Hepatocyte (in vitro differentiated cells): ENCODE results near the gene PUS7. TPM values are rescaled to one million over a fixed set of nuclear protein-coding genes. Genes with fewer than 3 reads are reported as not detected.

Experiments used
- DNase-seq: peaks from one replicate; pipeline ENCODE4 v3.0.0-alpha.2; 2016; ENCODE audit warnings: low spot score
- H2AFZ ChIP-seq: fragments of 200-600 bp; sonication (generic); 2 replicates; pipeline ENCODE4 v1.6.0; 2016; ENCODE audit warnings: antibody characterized with exemption, mild to moderate bottlenecking
- H3K27ac ChIP-seq: fragments of 200-600 bp; sonication (generic); 2 replicates; pipeline ENCODE4 v1.5.1; 2016; ENCODE audit warnings: mild to moderate bottlenecking
- H3K27me3 ChIP-seq: fragments of 200-600 bp; sonication (generic); 2 replicates; pipeline ENCODE4 v1.6.1; 2016
- H3K36me3 ChIP-seq: fragments of 200-600 bp; sonication (generic); replicated peaks from 2 replicates; pipeline ENCODE4 v1.5.1; 2016; ENCODE audit warnings: low read depth; ENCODE audit not compliant: insufficient read depth
- H3K4me1 ChIP-seq: fragments of 200-600 bp; sonication (generic); 2 replicates; pipeline ENCODE4 v1.5.1; 2016; ENCODE audit warnings: mild to moderate bottlenecking, moderate library complexity; ENCODE audit not compliant: insufficient read depth
- H3K4me2 ChIP-seq: fragments of 200-600 bp; sonication (generic); 2 replicates; pipeline ENCODE4 v1.6.0; 2016
- H3K4me3 ChIP-seq: fragments of 200-600 bp; sonication (generic); 2 replicates; pipeline ENCODE4 v1.5.1; 2016; ENCODE audit warnings: mild to moderate bottlenecking
- H3K79me2 ChIP-seq: fragments of 200-600 bp; sonication (generic); 2 replicates; pipeline ENCODE4 v1.6.0; 2017; ENCODE audit warnings: mild to moderate bottlenecking
- H3K9me2 ChIP-seq: fragments of 200-600 bp; sonication (generic); replicated peaks from 2 replicates; pipeline ENCODE4 v1.6.0; 2017; ENCODE audit warnings: mild to moderate bottlenecking; ENCODE audit not compliant: insufficient read depth
- H3K9me3 ChIP-seq: fragments of 200-600 bp; sonication (generic); 2 replicates; pipeline ENCODE4 v1.5.1; 2016; ENCODE audit warnings: low read depth, mild to moderate bottlenecking
- H4K20me1 ChIP-seq: fragments of 200-600 bp; sonication (generic); 2 replicates; pipeline ENCODE4 v1.6.0; 2016; ENCODE audit warnings: mild to moderate bottlenecking; ENCODE audit not compliant: insufficient read depth, poor library complexity, severe bottlenecking
- EZH2 ChIP-seq: fragments of 200-600 bp; sonication (generic); IDR thresholded peaks from 2 replicates; pipeline ENCODE4 v1.6.1; 2016; ENCODE audit warnings: antibody characterized with exemption, mild to moderate bottlenecking, borderline replicate concordance
- EZH2phosphoT487 ChIP-seq: fragments of 200-600 bp; sonication (generic); IDR thresholded peaks from one replicate; pipeline ENCODE4 v1.6.1; 2018; ENCODE audit warnings: antibody characterized with exemption, mild to moderate bottlenecking, low read depth, moderate library complexity; ENCODE audit not compliant: unreplicated experiment, severe bottlenecking
- WGBS: methylation state at CpG from one replicate; pipeline ENCODE4 v1.1.6; 2016; ENCODE audit warnings: low lambda C conversion rate; ENCODE audit errors: missing lambda C conversion rate; 5-methylcytosine and 5-hydroxymethylcytosine counted together
- polyA plus RNA-seq: library from polyadenylated mRNA; unstranded; fragments of >200 nt; fragmentation: Nextera tagmentation; extraction: Ambion mirVana; gene quantifications from 2 replicates; pipeline ENCODE4 v1.2.1, GENCODE V29; 2016
- total RNA-seq: library from RNA; depleted of rRNA; stranded (reverse); fragments of >200 nt; gene quantifications from 2 replicates; pipeline ENCODE4 v1.2.3, GENCODE V29; 2014
- TF ChIP-seq, protein P1 (sequence below): fragments of 200-600 bp; sonication (generic); IDR thresholded peaks from 2 replicates; pipeline ENCODE4 v1.5.1; 2016; ENCODE audit warnings: antibody characterized with exemption, mild to moderate bottlenecking; ENCODE audit not compliant: poor library complexity

PUS7 gene
- total and polyA plus RNA-seq, 2 experiments from 2014 or later, result 4.3 to 12.6 TPM

DNA sequence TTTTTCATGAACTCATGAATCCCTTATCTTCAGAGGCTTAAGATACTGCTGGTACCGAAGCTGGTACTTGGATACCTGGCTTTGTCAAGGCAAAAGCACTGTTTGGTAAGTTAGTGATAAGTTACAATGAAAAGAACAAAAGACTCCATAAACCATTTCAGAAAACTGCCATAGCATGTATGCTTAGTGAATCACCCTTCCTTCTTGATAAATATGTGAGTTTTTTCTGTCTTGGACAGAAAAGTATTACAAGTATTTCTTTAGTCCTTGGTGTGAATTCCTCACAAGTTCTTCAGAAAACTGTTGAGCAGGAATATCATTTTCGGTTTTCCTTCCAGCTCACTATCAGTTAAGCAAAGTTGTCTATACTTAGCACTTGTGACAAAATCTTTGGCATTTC lies 25.6 kb downstream of the PUS7 start:
- H3K79me2 ChIP-seq, result no peaks in the 10 kb centered on the region
- no peak overlapping the region for H2AFZ ChIP-seq
- no peak overlapping the region for H3K4me3 ChIP-seq
- H3K27ac ChIP-seq, result no peak overlapping the region
- H3K4me1 ChIP-seq, result no peaks in the 10 kb centered on the region
- TF ChIP-seq EZH2 (no peak), EZH2phosphoT487 (no peak)
- TF ChIP-seq, protein P1, sequence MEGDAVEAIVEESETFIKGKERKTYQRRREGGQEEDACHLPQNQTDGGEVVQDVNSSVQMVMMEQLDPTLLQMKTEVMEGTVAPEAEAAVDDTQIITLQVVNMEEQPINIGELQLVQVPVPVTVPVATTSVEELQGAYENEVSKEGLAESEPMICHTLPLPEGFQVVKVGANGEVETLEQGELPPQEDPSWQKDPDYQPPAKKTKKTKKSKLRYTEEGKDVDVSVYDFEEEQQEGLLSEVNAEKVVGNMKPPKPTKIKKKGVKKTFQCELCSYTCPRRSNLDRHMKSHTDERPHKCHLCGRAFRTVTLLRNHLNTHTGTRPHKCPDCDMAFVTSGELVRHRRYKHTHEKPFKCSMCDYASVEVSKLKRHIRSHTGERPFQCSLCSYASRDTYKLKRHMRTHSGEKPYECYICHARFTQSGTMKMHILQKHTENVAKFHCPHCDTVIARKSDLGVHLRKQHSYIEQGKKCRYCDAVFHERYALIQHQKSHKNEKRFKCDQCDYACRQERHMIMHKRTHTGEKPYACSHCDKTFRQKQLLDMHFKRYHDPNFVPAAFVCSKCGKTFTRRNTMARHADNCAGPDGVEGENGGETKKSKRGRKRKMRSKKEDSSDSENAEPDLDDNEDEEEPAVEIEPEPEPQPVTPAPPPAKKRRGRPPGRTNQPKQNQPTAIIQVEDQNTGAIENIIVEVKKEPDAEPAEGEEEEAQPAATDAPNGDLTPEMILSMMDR, result no peak
- H3K27me3 ChIP-seq, result no peaks in the 10 kb centered on the region
- H3K9me2 ChIP-seq, result no peaks in the 10 kb centered on the region
- peak overlapping the region; percentile 52 for H3K4me2 ChIP-seq
- no peaks in the 10 kb centered on the region for H4K20me1 ChIP-seq
- no peaks in the 10 kb centered on the region for H3K36me3 ChIP-seq
- DNase-seq, result no peak
- 42% methylated on average over 2 of the region's 2 CpGs for WGBS
- H3K9me3 ChIP-seq, result no peaks in the 10 kb centered on the region

- H3K4me1 ChIP-seq, result no peaks in the 10 kb centered on the region
- WGBS, result 85% methylated on average over 5 of the region's 5 CpGs
- no peak overlapping the region for H3K27ac ChIP-seq
- H3K4me2 ChIP-seq, result no peak overlapping the region
- H3K27me3 ChIP-seq, result no peaks in the 10 kb centered on the region
- H3K79me2 ChIP-seq, result no peaks in the 10 kb centered on the region
- no peak overlapping the region for H3K4me3 ChIP-seq
- no peaks in the 10 kb centered on the region for H3K9me2 ChIP-seq
- TF ChIP-seq EZH2 (no peak), EZH2phosphoT487 (no peak)
- TF ChIP-seq, protein P1, result no peak
- no peaks in the 10 kb centered on the region for H3K36me3 ChIP-seq
- H2AFZ ChIP-seq, result no peak overlapping the region
- no peaks in the 10 kb centered on the region for H4K20me1 ChIP-seq
- DNase-seq, result peak; percentile 7
- no peaks in the 10 kb centered on the region for H3K9me3 ChIP-seq
Measured at GRCh38 chr7:105493923-105494315, 28.2 kb downstream of the PUS7 start.

GRCh38 chr7:105493196-105493922 lies 28.7 kb downstream of the PUS7 start:
- DNase-seq, result no peak
- 82% methylated on average over 7 of the region's 7 CpGs for WGBS
- no peak overlapping the region for H3K4me3 ChIP-seq
- no peaks in the 10 kb centered on the region for H3K9me3 ChIP-seq
- TF ChIP-seq EZH2, result no peak
- no peak for TF ChIP-seq EZH2phosphoT487
- TF ChIP-seq, protein P1, result no peak
- H4K20me1 ChIP-seq, result no peaks in the 10 kb centered on the region
- H3K4me2 ChIP-seq, result no peak overlapping the region
- H3K4me1 ChIP-seq, result no peaks in the 10 kb centered on the region
- H3K27me3 ChIP-seq, result no peaks in the 10 kb centered on the region
- no peaks in the 10 kb centered on the region for H3K36me3 ChIP-seq
- H3K9me2 ChIP-seq, result no peaks in the 10 kb centered on the region
- no peak overlapping the region for H3K27ac ChIP-seq
- H2AFZ ChIP-seq, result no peak overlapping the region
- no peaks in the 10 kb centered on the region for H3K79me2 ChIP-seq

DNA sequence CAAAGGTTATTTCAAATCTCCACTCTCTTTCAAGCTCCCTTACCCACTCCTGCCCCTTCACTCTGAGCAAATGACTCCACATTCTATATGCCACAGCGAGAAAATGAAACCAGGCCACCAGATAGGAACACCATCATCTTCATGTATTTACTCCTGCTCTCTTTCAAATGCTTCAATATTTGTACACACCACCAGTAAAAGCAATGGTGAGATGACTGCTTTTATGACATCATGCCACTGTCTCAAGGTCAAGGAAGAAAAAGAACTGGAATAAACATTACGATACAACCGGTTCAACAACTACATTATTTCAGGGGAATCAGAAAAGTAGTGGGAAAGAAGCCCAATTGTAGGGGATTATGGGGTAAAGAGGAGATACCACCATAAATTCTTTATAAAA lies 32.7 kb downstream of the PUS7 start:
- 94% methylated on average over 3 of the region's 3 CpGs for WGBS
- no peak overlapping the region for H2AFZ ChIP-seq
- no peak overlapping the region for H3K27ac ChIP-seq

More for the DNA sequence above, 32.7 kb downstream of the PUS7 start:
- Histone ChIP-seq H4K20me1 (no peaks in the 10 kb centered on the region), H3K9me2 (no peaks in the 10 kb centered on the region), H3K27me3 (no peaks in the 10 kb centered on the region), H3K9me3 (no peaks in the 10 kb centered on the region), H3K36me3 (no peaks in the 10 kb centered on the region), H3K4me3 (no peak overlapping the region), H3K4me2 (no peak overlapping the region), H3K79me2 (no peaks in the 10 kb centered on the region), H3K4me1 (no peaks in the 10 kb centered on the region)
- DNase-seq, result no peak
- TF ChIP-seq, protein P1, result no peak
- TF ChIP-seq EZH2phosphoT487, result no peak
